ENCODE measurements around the gene CNPY4.

The CNPY4 gene

DNA sequence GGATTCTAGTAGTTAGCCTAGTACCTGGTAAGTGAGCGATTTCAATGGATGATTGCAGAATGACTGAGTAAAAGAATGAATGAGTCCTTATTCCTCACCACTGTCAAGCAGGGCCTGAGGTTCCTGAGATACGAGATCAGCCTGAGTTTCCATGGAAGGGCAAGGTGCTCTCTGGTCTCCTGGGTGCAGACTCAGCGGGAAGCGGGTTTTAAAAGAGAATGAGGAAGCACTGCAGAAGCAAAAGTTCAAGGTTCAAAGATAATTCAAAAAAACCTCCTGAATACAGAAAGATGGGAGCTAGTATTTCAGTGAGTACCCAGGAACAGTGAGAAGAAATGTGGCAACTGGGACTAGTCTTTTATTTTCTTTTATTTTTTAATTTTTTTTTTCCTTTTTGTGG is 42.2 kb upstream of the CNPY4 start:
- TF ChIP-seq, protein P1, sequence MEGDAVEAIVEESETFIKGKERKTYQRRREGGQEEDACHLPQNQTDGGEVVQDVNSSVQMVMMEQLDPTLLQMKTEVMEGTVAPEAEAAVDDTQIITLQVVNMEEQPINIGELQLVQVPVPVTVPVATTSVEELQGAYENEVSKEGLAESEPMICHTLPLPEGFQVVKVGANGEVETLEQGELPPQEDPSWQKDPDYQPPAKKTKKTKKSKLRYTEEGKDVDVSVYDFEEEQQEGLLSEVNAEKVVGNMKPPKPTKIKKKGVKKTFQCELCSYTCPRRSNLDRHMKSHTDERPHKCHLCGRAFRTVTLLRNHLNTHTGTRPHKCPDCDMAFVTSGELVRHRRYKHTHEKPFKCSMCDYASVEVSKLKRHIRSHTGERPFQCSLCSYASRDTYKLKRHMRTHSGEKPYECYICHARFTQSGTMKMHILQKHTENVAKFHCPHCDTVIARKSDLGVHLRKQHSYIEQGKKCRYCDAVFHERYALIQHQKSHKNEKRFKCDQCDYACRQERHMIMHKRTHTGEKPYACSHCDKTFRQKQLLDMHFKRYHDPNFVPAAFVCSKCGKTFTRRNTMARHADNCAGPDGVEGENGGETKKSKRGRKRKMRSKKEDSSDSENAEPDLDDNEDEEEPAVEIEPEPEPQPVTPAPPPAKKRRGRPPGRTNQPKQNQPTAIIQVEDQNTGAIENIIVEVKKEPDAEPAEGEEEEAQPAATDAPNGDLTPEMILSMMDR (IDR thresholded peaks at IDR 0.05; ENCODE audit: control insufficient read depth, insufficient read depth, low read depth, low read length, missing control alignments) = no peak
- no peak for DNase-seq (ENCODE audit: low read depth)
- H3K4me3 ChIP-seq (ENCODE audit: control insufficient read depth, low read depth, low read length) = no peak overlapping the region

DNA sequence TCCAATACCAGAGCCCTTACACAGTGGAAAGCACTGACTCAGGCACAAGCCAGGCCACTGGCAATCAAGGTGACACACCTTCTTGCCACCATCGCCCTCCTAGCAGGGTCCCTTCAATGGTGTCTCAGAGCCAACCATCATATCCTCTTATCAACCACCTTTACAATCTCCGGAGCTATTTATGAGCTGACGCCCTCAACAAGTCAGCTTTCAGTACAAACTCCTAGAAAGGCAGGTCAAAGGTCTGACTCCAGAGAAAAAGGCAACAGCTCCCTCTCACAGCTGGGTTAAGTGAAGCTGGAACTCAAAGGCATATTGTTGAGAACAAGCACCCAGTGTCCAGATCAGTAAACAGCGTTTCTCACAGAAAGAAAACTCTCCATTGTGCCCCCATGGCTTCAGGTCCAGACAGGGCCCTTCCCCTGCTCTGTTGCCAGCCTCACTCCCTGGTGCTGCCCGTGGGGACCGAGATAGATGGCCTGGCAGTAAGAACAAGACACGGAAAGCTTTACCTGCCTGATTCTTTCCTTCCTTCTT is 40.3 kb upstream of the CNPY4 start:
- no peak overlapping the region for H3K4me3 ChIP-seq (ENCODE audit: control insufficient read depth, low read depth, low read length)
- TF ChIP-seq, protein P1 (IDR thresholded peaks at IDR 0.05; ENCODE audit: control insufficient read depth, insufficient read depth, low read depth, low read length, missing control alignments) = no peak

DNA sequence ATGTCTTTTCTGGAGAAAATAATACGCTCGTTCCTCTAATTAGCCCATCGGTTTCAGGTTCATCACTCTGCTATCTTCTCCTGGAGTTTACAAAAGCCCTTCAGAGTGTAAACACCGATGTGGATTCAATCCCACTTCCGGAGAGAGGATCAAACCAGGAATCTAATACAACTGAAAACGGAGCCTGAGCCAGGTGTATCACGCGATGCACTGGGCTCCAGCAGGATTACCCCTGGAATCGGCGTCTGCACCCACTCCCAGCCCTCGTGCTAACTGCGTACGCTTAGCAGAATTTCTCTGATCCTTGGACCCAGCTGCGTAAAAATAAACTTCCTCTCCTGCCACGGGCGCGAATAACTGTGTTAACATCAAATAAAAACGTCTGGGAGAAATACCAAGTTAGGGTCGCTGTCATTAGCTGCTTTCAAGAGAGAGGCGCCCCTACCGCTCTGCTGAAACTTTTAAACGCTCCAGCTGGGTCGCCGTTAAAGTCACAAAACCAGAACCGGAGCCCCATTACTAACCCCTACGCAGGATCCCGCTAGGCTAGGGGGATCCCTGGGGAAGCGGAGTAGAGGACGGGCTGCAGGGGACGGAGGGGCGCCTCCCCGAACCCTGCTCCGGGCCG is 38.4 kb upstream of the CNPY4 start:
- DNase-seq (ENCODE audit: low read depth) = no peak
- TF ChIP-seq, protein P1 (IDR thresholded peaks at IDR 0.05; ENCODE audit: control insufficient read depth, insufficient read depth, low read depth, low read length, missing control alignments) = no peak
- peak overlapping the region; percentile 99 for H3K4me3 ChIP-seq (ENCODE audit: control insufficient read depth, low read depth, low read length)

More for the DNA sequence above, 40.3 kb upstream of the CNPY4 start:
- no peak for DNase-seq (ENCODE audit: low read depth)

DNA sequence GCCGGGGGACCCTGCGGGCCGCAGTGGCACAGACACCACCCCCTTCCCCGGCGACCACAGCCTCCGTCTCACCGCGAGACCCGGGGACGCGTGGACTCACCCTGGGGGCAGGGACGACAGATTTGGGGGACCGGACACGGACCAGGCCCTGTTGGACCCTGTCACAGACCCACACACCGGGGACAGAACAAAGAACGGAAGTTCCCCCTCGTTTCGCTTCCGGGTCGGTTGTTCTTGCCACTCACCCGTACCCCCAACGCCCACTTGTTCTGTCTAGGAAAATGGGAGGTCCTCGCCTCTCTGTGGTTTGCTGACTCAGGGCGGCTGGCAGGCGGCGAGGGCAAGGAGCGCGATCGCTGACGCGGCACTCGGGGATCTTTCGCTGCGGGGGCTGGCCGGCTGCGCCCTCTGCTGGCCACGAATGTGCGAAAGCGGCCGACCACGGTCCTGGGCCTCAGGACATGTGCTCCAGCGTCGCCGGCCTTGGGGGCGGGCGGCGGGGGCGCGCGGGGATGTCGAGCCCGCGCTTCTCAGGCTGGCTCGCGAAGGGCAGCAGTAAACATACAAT is 37.8 kb upstream of the CNPY4 start, which contains the start of gene ZNF3:
Gene ZNF3, minus strand, starts transcription at position 189 of the 568 bp plus-strand sequence. CDS start 4,366 bp downstream, outside the sequence.
- peak; percentile 97 for DNase-seq (ENCODE audit: low read depth)
- TF ChIP-seq, protein P1 (IDR thresholded peaks at IDR 0.05; ENCODE audit: control insufficient read depth, insufficient read depth, low read depth, low read length, missing control alignments) = peak; percentile 88
- H3K4me3 ChIP-seq (ENCODE audit: control insufficient read depth, low read depth, low read length) = peak within 1 kb of the TSS; percentile 99

DNA sequence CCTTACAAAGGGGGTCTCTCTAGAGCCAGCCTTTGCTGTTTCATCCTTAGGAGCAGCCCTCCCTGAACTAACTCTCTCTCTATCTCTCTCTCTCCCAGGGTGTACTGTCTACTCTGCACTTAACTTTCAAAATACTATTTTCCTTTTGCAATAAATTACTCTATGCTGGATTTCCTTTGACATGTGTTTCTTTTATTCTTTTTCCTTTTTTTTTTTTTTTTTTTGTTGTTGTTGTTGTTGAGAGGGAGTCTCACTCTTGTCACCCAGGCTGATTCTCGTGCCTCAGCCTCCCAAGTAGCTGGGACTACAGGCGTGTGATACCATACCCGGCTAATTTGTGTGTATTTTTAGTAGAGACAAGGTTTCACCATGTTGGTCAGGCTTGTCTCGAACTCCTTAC is 36.5 kb upstream of the CNPY4 start:
- H3K4me3 ChIP-seq (ENCODE audit: control insufficient read depth, low read depth, low read length) = no peak overlapping the region
- TF ChIP-seq, protein P1 (IDR thresholded peaks at IDR 0.05; ENCODE audit: control insufficient read depth, insufficient read depth, low read depth, low read length, missing control alignments) = no peak
- no peak for DNase-seq (ENCODE audit: low read depth)

DNA sequence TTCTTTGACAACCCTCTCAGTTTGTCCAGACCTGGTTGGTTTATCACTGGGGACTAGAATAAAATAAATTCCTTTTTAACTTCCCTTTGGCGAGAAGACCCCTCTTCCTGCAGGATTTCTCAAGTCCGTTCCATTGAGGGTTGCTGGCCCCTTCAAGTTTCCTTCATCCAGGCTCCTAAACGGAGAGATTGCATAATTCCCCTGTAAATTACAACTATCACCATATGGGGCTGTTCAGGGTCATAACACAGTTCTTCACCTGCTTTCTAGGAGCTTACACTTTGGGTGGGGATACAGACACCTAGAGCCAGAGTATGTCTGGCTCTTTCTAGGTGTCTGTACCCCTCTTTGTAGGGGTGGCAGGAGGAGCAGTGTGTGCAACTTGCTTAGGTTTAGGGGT is 33.9 kb upstream of the CNPY4 start:
- no peak overlapping the region for H3K4me3 ChIP-seq (ENCODE audit: control insufficient read depth, low read depth, low read length)
- TF ChIP-seq, protein P1 (IDR thresholded peaks at IDR 0.05; ENCODE audit: control insufficient read depth, insufficient read depth, low read depth, low read length, missing control alignments) = no peak
- DNase-seq (ENCODE audit: low read depth) = no peak

Data from AG09309 (cell line).